ENCODE measurements around the gene DDIT4.

DDIT4 gene

GRCh38 chr10:72322030-72322279 lies 48.2 kb downstream of the DDIT4 start:
- Histone ChIP-seq H3K36me3 (ENCODE audit: control insufficient read depth in 4 of 4, insufficient read depth in 4 of 4, low read length in 3 of 4) (no peaks in the 10 kb centered on the region), H3K27me3 (replicated peaks in 2 of 5; ENCODE audit: control insufficient read depth in 4 of 5, insufficient read depth in 5 of 5, low read length in 4 of 5) (no peaks in the 10 kb centered on the region), H3K9me3 (ENCODE audit: control extremely low read depth in 1 of 5, control insufficient read depth in 4 of 5, insufficient read depth in 2 of 5, low read depth in 1 of 5, low read length in 4 of 5) (no peaks in the 10 kb centered on the region), H3K27ac (ENCODE audit: insufficient read depth in 1 of 2, low read depth in 1 of 2, low read length in 2 of 2, poor library complexity in 1 of 2, severe bottlenecking in 2 of 2) (peak overlapping the region in 1 of 2 experiments; percentile 94), H3K4me3 (ENCODE audit: control insufficient read depth in 1 of 7, extremely low read depth in 1 of 7, insufficient read depth in 4 of 7, low read depth in 2 of 7, low read length in 6 of 7) (no peak overlapping the region), H3K4me1 (ENCODE audit: control extremely low read depth in 1 of 4, control insufficient read depth in 4 of 4, insufficient read depth in 4 of 4, low read length in 3 of 4) (peaks cover 13 to 86% (median 84%) of the 10 kb centered on the region in 4 experiments)
- ChIA-PET POLR2A (interaction anchor here (2.1 to 3.6 kb wide), 2 partner anchors 9 to 48 kb away, joined by 13 to 16 read pairs; partner anchors contain the start of gene DDIT4), CTCF (interaction anchor here (0.8 to 21.0 kb wide), 11 partner anchors 13 to 98 kb away, joined by 3 to 242 read pairs (median 5); partner anchors contain the start of gene DDIT4)
- 100% methylated on average over 2 of the region's 3 CpGs for WGBS (ENCODE audit: insufficient coverage)
- no peak for DNase-seq

- no peaks in the 10 kb centered on the region for H3K36me3 ChIP-seq (ENCODE audit: control insufficient read depth in 4 of 4, insufficient read depth in 4 of 4, low read length in 3 of 4)
- POLR2A ChIA-PET = interaction anchor here (0.9 to 3.6 kb wide), 4 partner anchors 9 to 65 kb away, joined by 3 to 16 read pairs (median 8); partner anchors contain the start of gene DDIT4
- no peak overlapping the region for H3K4me3 ChIP-seq (ENCODE audit: control insufficient read depth in 1 of 7, extremely low read depth in 1 of 7, insufficient read depth in 4 of 7, low read depth in 2 of 7, low read length in 6 of 7)
- H3K27me3 ChIP-seq (replicated peaks in 2 of 5; ENCODE audit: control insufficient read depth in 4 of 5, insufficient read depth in 5 of 5, low read length in 4 of 5) = no peaks in the 10 kb centered on the region
- WGBS (ENCODE audit: insufficient coverage) = 89% methylated on average over 11 of the region's 16 CpGs
- CTCF ChIA-PET = interaction anchor here (0.9 to 21.0 kb wide), 11 partner anchors 14 to 196 kb away, joined by 3 to 242 read pairs (median 5); partner anchors contain the start of gene DDIT4
- H3K4me1 ChIP-seq (ENCODE audit: control extremely low read depth in 1 of 4, control insufficient read depth in 4 of 4, insufficient read depth in 4 of 4, low read length in 3 of 4) = peaks cover 13 to 87% (median 84%) of the 10 kb centered on the region in 4 experiments
- H3K27ac ChIP-seq (ENCODE audit: insufficient read depth in 1 of 2, low read depth in 1 of 2, low read length in 2 of 2, poor library complexity in 1 of 2, severe bottlenecking in 2 of 2) = peak overlapping the region in 1 of 2 experiments; percentile 94
- DNase-seq = no peak
- H3K9me3 ChIP-seq (ENCODE audit: control extremely low read depth in 1 of 5, control insufficient read depth in 4 of 5, insufficient read depth in 2 of 5, low read depth in 1 of 5, low read length in 4 of 5) = no peaks in the 10 kb centered on the region
Observed at GRCh38 chr10:72322280-72323058, 48.7 kb downstream of the DDIT4 start.

DNA sequence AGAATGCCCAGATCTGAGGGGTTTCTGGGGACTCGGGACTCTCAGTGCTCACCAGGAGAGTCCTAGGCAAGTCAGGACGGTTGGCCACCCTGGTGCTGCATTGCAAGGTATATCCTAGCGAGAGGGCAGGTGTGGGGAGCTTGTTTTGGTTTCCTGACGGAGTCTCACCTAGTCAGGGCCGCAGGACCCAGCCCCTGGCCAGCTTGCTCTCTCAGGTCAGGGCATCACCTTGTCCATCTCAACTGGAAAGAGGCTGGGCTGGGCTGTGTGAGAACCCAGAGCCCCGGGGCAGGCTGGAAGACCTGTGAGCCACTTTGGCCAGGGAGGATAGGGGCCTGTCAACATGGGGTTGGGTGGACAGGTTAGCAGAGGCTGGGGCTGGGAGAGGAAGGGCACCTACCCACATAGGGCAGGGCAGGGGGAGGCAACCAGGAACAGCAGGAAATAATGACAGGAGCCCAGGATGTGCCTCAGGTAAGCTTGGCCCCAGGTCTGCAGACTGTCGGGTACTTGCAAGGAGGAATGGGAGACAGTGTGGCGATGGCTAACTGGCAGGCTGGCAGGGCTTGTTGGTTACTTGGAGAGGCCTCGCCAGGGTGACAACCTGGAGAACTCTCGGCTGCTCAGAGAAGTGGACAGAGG lies 49.5 kb downstream of the DDIT4 start:
- Histone ChIP-seq H3K36me3 (ENCODE audit: control insufficient read depth in 4 of 4, insufficient read depth in 4 of 4, low read length in 3 of 4) (no peaks in the 10 kb centered on the region), H3K9me3 (ENCODE audit: control extremely low read depth in 1 of 5, control insufficient read depth in 4 of 5, insufficient read depth in 2 of 5, low read depth in 1 of 5, low read length in 4 of 5) (no peaks in the 10 kb centered on the region), H3K4me3 (ENCODE audit: control insufficient read depth in 1 of 7, extremely low read depth in 1 of 7, insufficient read depth in 4 of 7, low read depth in 2 of 7, low read length in 6 of 7) (peak overlapping the region in 2 of 7 experiments; percentile 48 to 52), H3K27ac (ENCODE audit: insufficient read depth in 1 of 2, low read depth in 1 of 2, low read length in 2 of 2, poor library complexity in 1 of 2, severe bottlenecking in 2 of 2) (peak overlapping the region in 1 of 2 experiments; percentile 94), H3K4me1 (ENCODE audit: control extremely low read depth in 1 of 4, control insufficient read depth in 4 of 4, insufficient read depth in 4 of 4, low read length in 3 of 4) (peaks cover 13 to 88% (median 85%) of the 10 kb centered on the region in 4 experiments), H3K27me3 (replicated peaks in 2 of 5; ENCODE audit: control insufficient read depth in 4 of 5, insufficient read depth in 5 of 5, low read length in 4 of 5) (no peaks in the 10 kb centered on the region)
- no peak for DNase-seq
- WGBS (ENCODE audit: insufficient coverage) = 83% methylated on average over 10 of the region's 10 CpGs
- ChIA-PET POLR2A (interaction anchor here (0.9 to 1.7 kb wide), 3 partner anchors 26 to 66 kb away, joined by 3 read pairs; no protein-coding TSS in a partner anchor), CTCF (interaction anchor here (0.9 to 21.0 kb wide), 9 partner anchors 15 to 197 kb away, joined by 3 to 242 read pairs (median 5); partner anchors contain the start of gene DDIT4)

DNA sequence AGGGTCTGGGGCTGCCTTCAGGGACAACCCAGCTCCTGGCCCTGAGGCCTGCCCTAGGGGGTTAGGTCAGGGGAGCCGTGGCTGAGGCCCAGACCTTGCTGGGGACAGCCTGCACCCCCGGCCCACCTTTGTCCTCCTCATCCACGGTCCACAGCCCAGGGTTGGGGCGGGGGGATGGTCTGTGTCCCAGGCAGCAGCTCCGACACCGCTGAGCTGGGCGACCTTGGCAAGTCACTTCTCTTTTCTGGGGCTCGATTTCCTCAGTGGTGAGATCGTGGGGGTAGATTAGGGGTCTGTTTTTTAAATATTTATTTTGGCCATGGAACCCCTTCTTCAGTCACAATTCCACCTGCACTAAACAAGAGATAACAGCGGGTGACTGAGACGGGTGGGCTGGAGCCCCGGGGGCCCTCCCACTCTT lies 50.1 kb downstream of the DDIT4 start:
- WGBS (ENCODE audit: insufficient coverage) = 5% methylated on average over 3 of the region's 12 CpGs
- Histone ChIP-seq H3K9me3 (ENCODE audit: control extremely low read depth in 1 of 5, control insufficient read depth in 4 of 5, insufficient read depth in 2 of 5, low read depth in 1 of 5, low read length in 4 of 5) (no peaks in the 10 kb centered on the region), H3K27ac (ENCODE audit: insufficient read depth in 1 of 2, low read depth in 1 of 2, low read length in 2 of 2, poor library complexity in 1 of 2, severe bottlenecking in 2 of 2) (peak overlapping the region in 1 of 2 experiments; percentile 71), H3K27me3 (replicated peaks in 2 of 5; ENCODE audit: control insufficient read depth in 4 of 5, insufficient read depth in 5 of 5, low read length in 4 of 5) (no peaks in the 10 kb centered on the region), H3K4me3 (ENCODE audit: control insufficient read depth in 1 of 7, extremely low read depth in 1 of 7, insufficient read depth in 4 of 7, low read depth in 2 of 7, low read length in 6 of 7) (peak overlapping the region in 4 of 7 experiments; percentile 4 to 52 (median 43)), H3K36me3 (ENCODE audit: control insufficient read depth in 4 of 4, insufficient read depth in 4 of 4, low read length in 3 of 4) (no peaks in the 10 kb centered on the region), H3K4me1 (ENCODE audit: control extremely low read depth in 1 of 4, control insufficient read depth in 4 of 4, insufficient read depth in 4 of 4, low read length in 3 of 4) (peaks cover 8 to 88% (median 85%) of the 10 kb centered on the region in 4 experiments)
- DNase-seq = peak in 2 of 3 donors; percentile 86 to 90
- ChIA-PET POLR2A (interaction anchor here (0.6 to 1.7 kb wide), 3 partner anchors 20 to 67 kb away, joined by 3 read pairs; no protein-coding TSS in a partner anchor), CTCF (interaction anchor here (5.0 to 21.0 kb wide), 3 partner anchors 14 to 47 kb away, joined by 21 to 242 read pairs (median 51); partner anchors contain the start of gene DDIT4)
